AG09309 (cell line): Measurements from ENCODE around the gene KIF20B.

Source experiments
- DNase-seq: peaks from one replicate; pipeline ENCODE4 v3.0.0-alpha.2; 2010; ENCODE audit warnings: low read depth
- H3K4me3 ChIP-seq: 2 replicates; pipeline ENCODE4 v1.5.1; 2011; ENCODE audit warnings: mild to moderate bottlenecking, low read depth, low read length, moderate library complexity; ENCODE audit not compliant: control insufficient read depth
- TF ChIP-seq, protein P1 (sequence below): IDR thresholded peaks from 2 replicates; pipeline ENCODE4 v1.5.1; 2011; ENCODE audit warnings: mild to moderate bottlenecking, low read depth, low read length, inconsistent platforms; ENCODE audit not compliant: insufficient read depth, control insufficient read depth; ENCODE audit errors: missing control alignments

The KIF20B gene

DNA sequence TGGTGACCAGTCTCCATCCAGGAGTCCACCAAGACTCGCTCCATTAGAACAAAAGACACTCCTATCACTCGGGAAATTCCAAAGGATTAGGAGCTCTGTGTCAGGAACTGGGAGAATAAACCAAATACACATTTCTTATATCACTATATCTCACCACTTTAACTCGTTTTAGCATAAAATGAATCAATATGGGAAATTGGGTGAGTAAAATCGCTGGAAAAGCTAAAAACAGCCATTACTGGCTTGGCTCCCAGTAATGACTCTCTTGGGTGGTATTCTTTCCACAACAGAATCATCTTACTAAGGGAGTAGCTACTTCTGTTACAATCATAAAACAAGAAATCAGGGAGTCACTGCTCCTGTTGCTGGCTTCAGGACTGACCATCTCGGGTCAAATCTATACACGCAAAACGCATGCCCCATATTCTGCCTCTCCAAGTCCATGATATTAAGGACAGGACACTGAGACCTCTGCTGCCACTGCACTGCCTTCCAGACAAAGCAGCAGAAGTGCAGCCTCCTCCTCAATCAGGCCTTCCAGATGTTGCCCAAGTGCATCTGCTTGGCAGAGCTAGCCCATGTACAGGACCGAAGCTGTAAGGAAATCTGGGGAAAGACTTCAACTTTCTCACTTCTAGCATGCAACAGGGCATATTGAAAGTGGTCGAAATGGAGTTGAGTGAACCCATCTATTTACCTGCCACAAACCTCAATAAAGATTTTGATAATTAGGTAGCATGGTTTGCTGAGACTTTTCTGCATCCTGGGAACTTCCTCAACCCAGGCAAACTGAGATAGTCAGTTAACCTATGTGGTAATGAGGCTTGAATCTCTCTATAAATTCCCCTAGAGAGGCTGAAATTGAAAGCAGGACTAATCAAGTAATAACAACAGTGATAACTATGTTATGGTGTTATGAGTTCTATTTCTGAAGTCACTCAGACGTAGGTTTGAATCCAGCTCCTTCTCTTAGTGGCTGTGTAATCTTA is 42.0 kb upstream of the KIF20B start:
- peak; percentile 75 for DNase-seq
- H3K4me3 ChIP-seq, result no peak overlapping the region
- TF ChIP-seq, protein P1, sequence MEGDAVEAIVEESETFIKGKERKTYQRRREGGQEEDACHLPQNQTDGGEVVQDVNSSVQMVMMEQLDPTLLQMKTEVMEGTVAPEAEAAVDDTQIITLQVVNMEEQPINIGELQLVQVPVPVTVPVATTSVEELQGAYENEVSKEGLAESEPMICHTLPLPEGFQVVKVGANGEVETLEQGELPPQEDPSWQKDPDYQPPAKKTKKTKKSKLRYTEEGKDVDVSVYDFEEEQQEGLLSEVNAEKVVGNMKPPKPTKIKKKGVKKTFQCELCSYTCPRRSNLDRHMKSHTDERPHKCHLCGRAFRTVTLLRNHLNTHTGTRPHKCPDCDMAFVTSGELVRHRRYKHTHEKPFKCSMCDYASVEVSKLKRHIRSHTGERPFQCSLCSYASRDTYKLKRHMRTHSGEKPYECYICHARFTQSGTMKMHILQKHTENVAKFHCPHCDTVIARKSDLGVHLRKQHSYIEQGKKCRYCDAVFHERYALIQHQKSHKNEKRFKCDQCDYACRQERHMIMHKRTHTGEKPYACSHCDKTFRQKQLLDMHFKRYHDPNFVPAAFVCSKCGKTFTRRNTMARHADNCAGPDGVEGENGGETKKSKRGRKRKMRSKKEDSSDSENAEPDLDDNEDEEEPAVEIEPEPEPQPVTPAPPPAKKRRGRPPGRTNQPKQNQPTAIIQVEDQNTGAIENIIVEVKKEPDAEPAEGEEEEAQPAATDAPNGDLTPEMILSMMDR, result no peak

- H3K4me3 ChIP-seq, result no peak overlapping the region
- DNase-seq, result no peak
- TF ChIP-seq, protein P1, result no peak
Observed at GRCh38 chr10:89662596-89662995, 38.8 kb upstream of the KIF20B start.

DNA sequence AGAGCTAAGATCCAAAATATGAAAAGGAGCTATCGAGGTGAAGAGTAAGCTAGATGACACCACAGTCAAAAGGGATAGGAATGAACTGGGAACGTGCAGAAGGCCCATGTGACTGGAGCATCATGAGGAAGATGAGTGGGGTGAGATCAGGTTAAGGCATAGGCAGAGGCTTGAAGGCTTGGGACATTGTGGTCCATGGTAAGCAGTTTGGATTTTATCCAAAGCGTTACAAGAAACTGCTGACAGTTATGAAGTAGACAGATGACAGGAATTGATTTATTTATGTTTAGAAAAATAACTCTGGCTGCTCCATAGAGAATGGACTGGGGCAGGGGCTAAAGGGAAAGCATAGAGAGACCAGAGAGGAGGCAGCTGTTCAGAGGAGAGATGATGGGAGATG is 38.2 kb upstream of the KIF20B start:
- TF ChIP-seq, protein P1, result no peak
- H3K4me3 ChIP-seq, result no peak overlapping the region
- no peak for DNase-seq

DNA sequence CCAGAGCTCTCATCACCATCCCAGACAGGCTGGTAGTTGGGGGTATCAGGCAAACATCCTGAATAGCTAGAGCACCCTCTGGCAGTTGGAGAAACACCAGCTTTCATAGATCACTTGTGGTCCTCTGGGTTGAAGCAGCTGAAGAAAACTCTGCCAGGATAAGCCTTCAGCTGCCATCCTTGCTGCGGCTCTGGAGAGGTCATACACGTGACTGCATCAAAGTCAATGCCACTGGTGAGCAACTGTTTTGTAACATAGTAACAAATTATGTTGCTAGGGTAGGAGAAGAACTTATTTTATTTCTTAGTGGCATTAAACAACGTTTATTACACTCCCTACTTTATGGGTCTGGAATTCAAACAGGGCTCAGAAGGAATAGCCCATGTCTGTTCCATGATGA is 37.2 kb upstream of the KIF20B start:
- TF ChIP-seq, protein P1, result no peak
- no peak overlapping the region for H3K4me3 ChIP-seq
- DNase-seq, result no peak

- TF ChIP-seq, protein P1, result no peak
- no peak for DNase-seq
- H3K4me3 ChIP-seq, result no peak overlapping the region
Observed at GRCh38 chr10:89665302-89665701, 36.1 kb upstream of the KIF20B start.

- TF ChIP-seq, protein P1, result no peak
- H3K4me3 ChIP-seq, result no peak overlapping the region
- no peak for DNase-seq
Observed at GRCh38 chr10:89666138-89666537, 35.3 kb upstream of the KIF20B start.
